ENCODE data around the gene TAS2R38.
"Not testable (repeated sequence)": the region's sequence is repeated elsewhere in the genome, so short reads cannot be mapped to it uniquely, and the experiment has no call there.

TAS2R38 gene

DNA sequence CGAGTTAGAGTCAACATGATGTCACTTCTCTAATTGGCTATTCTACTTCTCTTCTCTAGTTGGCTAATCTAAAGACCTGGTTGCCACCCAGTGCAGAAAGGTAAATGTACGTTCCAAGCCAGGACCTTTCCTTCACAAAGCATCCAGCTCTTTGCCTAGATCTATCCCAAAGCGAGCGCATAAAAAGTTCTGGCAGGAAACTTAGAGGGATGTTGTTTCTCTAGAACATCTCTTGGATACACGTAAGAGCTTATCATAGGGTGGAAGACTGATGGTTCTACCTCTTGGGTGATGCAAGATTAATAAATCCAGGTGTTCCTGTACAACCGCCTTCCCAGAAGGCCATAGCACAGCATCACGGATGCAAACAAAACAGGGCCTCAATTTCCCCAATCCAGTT lies at the start of gene TAS2R38:
Gene TAS2R38, minus strand, starts transcription at position 101 of the 400 bp plus-strand sequence. Its CDS starts 84 bp downstream, at position 17.
- no peak for DNase-seq

DNA sequence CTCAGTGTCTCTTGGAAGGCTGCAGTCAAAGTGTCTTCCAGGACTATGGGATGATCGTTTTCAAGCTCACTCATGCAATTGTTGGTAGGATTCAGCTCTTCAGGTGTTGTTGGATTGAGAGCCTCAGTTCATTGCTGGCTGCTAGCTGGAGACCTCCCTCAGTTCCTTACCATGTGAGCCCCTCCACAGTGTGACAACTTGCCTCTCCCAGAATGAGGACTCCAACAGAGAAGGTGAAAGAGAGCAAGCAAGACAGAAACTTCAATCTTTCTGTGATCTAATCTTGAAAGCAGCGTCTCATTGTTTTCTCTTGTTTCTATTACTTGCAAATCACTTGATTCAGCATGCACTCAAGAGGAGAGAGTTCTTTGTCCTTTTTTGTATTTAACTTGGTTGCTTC lies 44.6 kb upstream of the TAS2R38 start:
- no peak for DNase-seq

DNA sequence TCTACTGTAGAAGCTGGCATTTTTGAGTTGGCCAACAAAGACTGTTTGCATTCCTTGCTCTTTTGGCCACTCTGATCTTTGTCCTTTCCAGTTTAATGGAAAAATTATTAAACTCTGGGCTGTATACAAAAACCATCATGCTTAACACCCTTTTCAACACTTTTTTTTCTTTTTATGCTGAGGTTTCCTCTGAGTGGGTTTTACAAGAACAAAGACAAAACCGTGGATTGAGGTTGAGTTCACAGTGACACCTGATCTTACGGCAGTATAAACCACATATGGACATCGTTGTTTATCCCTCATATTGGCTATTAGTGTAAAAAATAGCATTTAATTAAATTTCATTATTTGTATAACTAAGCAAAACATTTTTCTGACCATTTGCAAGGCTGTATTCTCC lies 43.9 kb upstream of the TAS2R38 start:
- DNase-seq: no peak

DNA sequence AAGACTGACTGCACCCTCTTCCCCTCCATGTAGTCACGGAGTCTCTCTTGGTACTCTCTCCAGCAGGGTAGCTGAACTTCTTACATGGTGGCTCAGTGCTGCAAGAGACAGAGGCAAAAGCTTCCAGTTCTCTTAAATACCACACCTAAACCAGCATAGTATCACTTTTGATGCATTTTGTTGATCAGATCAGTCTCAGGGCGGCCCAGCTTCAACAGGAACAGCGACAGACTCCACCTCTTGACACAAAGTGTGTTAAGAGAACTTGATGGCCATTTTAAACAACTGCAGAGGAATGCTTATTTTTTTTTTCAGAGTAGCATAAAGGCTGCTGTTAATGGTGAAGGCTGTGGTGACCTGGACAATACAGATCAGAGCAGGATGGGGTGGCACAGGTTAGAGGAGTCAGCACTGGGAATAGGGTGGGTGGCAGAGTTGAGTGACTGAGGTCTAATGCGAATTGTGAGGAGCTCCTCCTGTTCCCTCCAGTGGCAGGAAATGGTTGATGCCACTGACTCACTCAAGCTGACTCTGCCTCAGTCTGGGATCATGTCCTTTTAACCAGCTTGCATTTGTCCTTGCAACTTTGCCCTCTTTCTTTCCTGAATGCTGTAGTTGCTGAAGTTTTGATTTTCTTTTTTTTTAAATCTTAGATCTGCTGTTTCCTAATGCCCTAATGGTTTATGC lies 39.4 kb upstream of the TAS2R38 start:
- DNase-seq: no peak

DNA sequence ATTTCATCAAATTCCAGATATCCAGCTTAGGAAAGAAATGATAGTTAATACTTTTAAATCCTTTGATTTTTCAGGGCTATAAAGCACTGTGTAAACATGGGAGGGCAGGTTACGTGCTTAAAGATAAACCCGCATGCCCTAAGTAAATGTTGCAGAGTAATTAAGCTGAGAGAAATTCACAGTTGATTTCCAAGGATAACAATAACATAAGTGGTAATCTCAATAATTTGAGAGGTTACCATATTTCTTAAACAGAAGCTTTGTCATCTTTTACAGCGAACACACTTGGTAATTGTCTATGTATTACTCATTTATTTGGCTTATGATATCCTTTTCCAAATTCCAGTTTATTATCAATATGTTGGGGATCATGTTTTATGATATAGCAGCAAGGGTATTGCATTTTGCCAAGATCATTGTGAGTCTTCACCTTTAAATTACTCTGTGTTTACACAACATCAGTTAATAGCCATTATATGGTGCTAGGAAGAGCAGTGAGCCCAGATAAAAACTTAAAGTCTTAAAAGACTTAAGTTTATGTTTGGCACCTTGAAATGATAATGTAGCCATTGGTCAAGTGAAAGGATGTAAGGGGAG lies 37.5 kb upstream of the TAS2R38 start:
- no peak for DNase-seq

DNA sequence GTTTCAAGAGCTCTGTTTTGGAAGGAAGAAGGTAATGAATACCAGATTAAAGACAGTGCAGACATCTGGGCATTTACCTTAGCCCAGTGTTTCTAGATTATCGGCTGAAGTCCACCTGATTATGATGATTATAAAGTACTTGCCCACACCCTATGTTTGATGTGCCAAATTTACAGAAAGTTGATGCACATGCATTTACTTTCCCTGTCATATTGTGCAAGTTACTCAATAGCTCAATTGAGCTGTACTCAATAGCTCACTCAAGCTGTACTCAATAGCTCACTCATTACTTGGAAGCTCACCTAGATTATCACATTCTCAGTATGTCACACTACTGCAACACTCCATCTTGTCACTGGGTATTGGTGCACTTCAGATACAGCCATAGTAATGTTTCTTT lies 35.6 kb upstream of the TAS2R38 start:
- DNase-seq: no peak

DNA sequence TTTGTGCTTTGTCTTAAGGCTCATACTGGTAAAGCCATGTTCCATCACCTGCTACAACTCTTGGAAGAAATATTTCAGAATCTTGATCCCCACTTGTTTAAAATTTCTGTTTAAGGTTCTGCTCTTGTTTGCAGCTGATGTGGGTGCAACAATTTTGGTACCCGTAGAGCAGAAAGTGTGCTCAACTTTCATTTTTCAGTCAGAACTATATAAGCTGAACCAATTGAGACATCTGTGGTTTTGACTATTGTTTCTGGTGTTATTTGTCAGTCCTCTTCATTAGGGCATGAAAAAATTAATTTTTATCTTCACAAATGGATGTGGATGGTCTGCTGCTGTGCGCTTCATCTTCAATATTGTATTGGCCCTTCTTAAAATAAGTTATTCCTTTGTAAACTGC lies 33.0 kb upstream of the TAS2R38 start:
- no peak for DNase-seq

DNA sequence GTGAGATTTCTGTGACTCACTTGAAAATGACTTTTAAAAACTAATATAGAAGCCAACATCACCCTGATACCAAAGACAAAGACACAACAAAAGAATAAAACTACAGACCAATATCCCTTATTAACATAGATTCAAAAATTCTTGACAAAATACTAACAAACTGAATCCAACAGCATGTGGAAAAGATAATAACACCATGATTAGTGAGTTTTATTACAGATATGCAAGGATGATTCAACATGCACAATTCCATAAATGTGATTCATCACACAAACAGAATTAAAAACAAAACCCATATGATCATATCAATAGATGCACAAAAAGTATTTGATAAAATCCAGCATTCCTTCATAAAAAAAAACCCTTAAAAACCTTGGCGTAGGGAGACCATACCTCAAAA lies 28.6 kb upstream of the TAS2R38 start:
- DNase-seq: no peak

DNA sequence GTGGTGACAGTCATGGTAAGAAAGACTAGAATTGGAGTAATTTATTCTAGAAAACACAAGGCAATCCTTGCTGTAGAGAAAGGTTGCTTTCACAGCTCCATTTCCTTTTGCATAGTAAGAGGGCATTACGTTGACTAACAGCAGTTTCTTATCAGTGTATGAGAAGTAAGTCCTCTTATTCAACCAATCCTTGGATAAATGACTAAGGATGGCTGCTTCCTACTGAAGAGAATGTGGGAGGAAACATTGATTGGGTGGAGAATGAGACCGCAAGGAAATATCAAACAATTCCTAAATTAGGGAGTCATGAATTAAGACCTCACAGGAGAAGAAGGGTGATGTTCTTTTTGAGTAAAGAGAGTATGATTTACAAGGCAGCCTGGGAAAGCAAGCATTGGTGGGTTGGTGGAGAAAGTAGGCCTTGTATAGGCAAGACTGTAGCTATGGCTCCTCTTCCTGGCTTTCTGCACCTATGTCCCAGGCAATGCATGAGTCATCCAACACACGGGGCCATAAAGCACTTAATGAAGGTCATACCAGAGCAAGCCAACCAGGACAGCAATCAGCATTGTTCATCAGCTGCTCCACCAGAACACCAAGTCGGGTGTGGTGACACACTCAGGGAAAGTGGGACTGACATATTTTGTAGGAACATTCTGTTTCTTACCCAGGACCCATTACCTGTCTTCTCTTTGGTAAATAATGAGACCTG lies 27.7 kb upstream of the TAS2R38 start:
- DNase-seq: no peak

DNA sequence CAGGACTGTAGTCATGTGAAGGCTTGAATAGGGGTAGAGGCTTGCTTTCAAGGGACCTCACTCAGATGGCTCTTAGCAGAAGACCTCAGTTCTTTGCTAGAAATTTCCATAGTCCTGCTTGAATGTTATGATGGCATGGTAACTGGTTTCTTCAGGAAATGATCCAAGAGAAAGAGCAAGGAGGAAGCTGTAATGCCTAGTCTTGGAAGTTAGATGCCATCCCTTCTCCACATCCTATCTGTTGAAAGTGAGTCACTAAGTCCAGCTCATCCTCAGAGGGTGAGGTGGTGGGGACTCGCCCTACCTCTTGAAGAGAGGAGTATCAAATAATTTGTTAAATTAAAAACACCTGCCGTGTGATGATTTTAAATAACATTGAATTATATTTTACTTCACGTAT lies 26.7 kb upstream of the TAS2R38 start:
- DNase-seq: no peak

DNA sequence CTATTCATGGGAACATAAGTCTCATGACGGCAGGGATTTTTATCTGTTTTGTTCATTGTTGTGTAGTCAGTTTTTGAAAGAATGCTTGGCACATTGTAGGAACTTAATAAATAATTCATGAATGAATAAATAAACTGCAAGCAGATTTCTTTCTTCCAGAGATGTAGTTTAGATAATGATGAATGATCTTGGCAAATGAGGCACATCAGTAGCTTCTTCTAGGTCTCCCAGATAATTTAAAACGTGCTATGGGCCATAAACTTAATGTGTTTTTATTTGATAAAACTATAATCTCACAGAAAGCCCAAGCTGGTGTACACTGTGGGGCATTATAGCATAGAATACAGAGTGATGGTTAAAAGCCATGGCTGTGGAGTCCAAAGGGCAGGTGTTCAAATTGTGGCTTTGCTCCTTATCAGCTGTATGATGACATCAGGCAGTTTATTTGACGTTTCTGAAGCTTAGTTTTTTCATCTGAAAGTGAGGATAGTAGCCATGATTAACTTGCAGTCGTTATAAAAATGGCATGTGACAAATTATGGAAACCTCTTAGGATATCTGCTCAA lies 25.6 kb upstream of the TAS2R38 start:
- no peak for DNase-seq

DNA sequence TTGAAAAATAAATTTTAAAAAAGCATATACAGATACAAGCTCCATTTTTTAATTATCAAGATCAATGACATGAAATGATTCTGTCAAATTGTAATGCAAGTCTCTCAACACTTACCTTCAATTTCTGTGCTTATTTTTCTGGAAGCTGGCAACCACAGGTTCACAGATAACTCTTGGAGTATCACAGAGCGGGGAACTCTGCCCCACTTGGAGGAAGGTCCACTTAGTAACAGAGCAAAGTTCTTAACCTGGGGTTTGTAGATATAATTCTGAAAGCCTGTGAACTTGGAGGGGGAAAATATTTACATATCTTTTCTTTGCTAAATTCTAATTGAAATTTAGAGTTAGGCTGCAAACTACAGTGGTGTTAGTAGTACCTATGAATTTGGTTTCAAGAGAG lies 19.8 kb upstream of the TAS2R38 start:
- DNase-seq: no peak

DNA sequence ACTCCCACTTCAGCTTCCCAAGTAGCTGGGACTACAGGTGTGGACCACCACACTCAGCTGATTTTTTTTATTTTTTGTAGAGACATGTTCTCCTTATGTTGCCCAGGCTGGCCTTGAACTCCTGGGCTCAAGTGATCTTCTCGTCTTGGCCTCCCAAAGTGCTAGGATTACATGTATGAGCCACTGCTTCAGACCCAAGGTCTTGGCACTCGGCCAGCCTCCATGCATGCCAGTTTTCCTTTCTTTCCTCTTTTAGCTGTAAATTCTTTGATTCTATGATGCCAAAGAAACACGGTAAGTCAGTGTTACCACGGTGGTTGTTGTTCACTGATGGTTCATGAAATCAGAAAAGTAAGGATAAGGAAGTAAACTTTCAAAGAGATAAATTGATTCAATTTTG lies 19.1 kb upstream of the TAS2R38 start:
- no peak for DNase-seq

DNA sequence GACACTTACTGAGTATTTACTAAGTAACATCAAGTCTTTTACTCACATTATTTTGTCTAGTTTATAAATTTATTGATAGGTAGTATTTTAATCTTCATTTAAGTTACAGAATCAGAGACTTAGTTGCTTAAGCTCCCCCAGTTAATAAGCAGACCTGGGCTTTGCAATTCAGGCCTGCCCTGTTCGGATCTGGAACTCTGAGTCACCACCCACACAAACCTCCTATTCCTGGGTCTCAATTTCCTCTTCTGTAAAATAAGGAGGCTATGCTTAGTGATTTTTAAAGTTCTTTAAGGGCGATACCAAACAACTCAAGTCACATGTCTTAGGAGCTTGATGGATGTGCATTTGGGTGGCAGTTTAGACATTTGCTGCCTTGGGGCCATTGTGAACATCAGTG lies 18.6 kb upstream of the TAS2R38 start:
- no peak for DNase-seq

DNA sequence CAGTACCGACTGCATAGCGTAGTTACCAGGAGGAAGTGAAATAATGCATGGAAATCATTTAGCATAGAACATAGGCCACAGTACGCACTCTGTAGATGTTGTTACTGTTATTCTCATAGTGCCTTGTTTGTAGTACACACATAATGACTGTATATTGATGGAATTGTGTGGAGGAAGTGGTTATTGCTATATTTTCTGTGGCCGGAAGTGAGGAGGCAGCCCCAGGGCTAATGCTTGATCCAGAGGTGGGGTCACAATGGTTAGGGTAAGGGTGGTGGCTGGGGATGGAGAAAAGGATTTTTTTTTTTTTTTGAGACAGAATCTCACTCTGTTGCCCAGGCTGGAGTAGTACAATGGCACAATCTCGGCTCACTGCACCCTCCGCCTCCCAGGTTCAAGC lies 17.6 kb upstream of the TAS2R38 start:
- DNase-seq: no peak

DNA sequence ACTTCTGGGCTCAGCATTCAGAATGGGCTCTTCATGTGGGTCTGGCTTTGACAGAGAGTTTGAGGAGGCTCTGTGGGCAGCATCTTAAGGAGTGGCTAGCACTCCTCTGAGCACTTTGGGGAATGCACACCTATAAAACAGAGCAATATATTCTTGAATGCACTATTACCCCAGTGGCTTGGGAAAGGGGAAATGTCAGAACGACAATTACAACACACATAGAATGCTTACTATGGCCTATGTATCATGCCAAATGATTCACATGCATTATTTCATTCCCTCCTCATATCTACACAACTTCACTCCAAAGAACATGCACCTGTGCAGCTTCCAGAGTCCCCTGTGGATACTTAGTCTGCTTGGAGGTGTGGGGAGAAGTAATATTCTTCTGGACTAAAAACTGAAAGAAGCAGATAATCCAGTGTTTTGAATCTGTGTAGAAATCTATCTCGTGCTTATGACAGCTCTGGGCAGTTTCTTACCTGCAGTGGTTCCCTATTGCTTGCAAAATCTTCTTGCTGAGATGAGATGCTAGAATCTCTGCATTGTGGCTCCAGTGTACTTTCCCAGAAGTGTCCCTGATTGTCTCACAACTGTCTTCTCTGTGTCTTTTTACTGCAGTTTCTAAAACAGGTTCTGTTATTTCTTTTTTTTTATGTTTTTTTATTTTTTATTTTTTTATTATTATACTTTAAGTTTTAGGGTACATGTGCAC lies 16.6 kb upstream of the TAS2R38 start:
- DNase-seq: no peak

DNA sequence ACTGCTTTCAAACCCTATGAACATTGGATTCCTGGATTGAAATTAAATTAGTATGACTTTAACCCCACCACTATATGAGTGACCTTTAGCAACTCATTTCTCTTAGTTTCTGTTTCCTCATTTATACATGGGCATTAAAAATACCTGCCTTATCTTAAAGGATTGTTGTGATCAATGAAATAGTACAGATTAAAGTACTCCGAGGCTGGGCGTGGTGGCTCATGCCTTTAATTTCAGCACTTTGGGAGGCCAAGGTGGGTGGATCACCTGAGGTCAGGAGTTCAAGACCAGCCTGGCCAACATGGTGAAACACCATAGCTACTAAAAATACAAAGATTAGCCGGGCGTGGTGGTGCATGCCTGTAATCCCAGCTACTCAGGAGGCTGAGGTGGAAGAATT lies 14.2 kb upstream of the TAS2R38 start:
- DNase-seq: not testable (repeated sequence)

DNA sequence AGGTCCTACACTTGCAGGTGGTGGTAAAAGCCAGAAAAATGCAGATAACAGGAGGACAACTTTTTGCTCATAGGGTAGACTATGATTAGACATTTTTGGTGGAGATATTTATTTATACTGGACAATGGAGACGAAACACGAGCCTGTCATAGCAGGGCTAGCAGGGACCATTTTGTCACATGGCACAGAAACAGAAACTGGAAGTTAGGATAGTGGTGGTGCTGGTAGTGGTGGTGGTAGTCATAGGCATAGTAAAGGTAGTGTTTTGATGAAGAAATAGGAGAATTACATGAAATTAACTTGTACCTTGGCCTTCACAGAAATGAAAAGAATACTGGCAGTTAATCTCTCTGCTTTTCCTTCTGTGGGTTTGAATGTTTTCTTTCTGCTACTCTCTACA lies 13.3 kb upstream of the TAS2R38 start:
- no peak for DNase-seq

DNA sequence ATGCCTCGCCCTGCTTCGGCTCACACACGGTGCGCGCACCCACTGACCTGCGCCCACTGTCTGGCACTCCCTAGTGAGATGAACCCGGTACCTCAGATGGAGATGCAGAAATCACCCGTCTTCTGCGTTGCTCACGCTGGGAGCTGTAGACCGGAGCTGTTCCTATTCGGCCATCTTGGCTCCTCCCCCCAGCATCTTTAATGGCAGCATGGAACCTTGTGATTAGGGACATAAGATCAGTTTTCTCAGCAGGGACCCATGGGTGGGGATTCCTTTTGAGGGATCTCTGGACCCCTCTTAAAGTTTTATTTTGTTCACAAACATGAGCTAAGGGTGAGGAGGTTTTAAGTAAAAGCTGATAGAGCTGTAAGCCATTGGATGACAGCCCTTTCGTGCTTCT lies 12.4 kb upstream of the TAS2R38 start:
- not testable (repeated sequence) for DNase-seq

DNA sequence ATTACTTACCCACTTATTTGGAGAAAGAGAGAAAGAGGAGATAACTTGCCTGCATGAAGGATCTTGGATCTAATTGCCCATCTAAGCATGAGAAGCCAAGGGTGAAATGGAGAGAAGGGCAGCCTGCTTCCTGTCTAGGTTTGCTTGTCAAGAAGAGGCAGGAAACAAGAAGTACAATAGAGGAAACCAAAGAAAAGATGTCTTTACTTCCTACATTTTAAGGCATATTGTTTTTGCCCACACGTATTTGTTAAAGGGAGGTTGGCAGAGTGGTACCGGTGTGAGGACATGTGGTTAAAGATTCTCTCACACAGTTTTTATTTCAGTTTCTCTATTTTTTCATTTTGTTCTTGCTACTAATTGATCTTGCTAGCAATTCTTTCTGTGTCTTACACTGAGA lies 6.0 kb upstream of the TAS2R38 start:
- no peak for DNase-seq

DNA sequence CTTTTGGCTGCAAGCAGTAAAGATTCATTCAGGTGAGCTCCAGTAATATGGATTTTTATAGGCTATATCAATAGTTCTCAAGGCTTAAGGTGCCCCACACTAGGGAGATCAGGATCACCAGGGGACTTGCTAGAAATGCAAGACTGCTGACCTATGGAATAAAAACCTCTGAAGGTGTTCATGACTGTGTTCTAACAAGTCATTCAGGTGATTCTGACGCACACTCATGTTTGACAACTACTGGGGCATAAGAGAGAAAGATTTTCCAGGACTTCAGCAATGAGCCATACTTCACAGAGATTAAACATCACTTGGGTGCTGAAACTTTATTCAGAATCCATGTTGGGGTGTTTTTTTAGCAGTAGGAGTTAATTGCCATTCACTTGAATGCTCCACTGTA lies 4.8 kb upstream of the TAS2R38 start:
- DNase-seq: no peak

DNA sequence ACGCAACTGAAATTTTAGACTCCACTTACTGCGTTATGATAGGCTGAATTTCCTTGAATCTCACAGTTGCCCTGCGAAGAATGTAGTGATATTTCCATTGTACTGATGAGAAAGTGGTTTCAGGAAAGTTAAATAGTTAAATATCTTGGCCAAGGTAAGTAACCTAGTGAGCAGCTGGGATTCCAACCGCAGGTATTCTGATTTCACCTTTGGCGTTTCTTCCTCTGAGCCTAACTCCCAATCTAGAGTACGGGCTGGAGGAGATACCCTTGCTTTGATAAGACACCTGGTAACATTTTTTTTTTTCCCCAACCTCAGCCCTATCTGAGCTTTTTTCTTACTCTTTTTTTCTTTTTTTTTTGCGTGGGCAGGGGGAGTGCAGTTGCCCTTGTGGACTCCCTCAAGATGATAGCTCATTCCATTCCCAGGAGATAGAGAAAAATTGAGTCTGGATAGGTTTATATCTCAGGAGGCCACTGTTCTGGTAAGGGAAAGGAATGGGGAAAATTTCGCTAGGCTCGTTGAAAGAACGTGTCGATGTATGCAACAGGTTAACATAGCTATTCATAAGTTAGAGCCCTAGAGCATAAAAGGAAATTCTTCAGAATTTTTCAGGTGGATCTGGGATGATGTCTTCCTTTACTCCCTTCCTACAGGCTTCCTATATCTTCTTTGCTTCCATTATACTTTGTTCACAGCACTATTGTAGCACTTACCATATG lies 3.1 kb upstream of the TAS2R38 start:
- no peak for DNase-seq

Data from NCI-H1417 treated with DMSO at 0.1 percent for 48 hours (cell line).